Stimulated activated CD8-positive, alpha-beta memory T cell treated with anti-CD3 and anti-CD28 coated beads, Interleukin-4, amount 100 ng/mL, for 48 hours (primary cell): ENCODE measurements around the gene SYNE4.

ENCODE experiments used
- DNase-seq: peaks from one replicate; pipeline ENCODE4 v3.0.0-alpha.2; 2020

Gene SYNE4

GRCh38 chr19:36023432-36023831, 14.8 kb upstream of the SYNE4 start:
- no peak for DNase-seq

GRCh38 chr19:36019061-36019670, 10.6 kb upstream of the SYNE4 start:
- DNase-seq = no peak

GRCh38 chr19:36014012-36014924, 5.7 kb upstream of the SYNE4 start, which contains the start of gene ALKBH6:
Gene ALKBH6 (minus strand): TSS chr19:36014213. CDS start chr19:36013397, 816 bp downstream.
- DNase-seq = peak; percentile 100

GRCh38 chr19:36013280-36014011, 4.8 kb upstream of the SYNE4 start:
- no peak for DNase-seq

GRCh38 chr19:36010402-36010801, 1.8 kb upstream of the SYNE4 start:
- DNase-seq = no peak

GRCh38 chr19:36009633-36010379, 1.2 kb upstream of the SYNE4 start:
- no peak for DNase-seq

- DNase-seq = peak; percentile 70
Measured at GRCh38 chr19:36009220-36009619, 607 bp upstream of the SYNE4 start.

- DNase-seq = no peak
Measured at GRCh38 chr19:36006955-36007354, 1.7 kb downstream of the SYNE4 start.

- no peak for DNase-seq
Measured at GRCh38 chr19:36003284-36003683, 5.3 kb downstream of the SYNE4 start.

- no peak for DNase-seq
Measured at GRCh38 chr19:36001605-36002004, 7.0 kb downstream of the SYNE4 start.

- no peak for DNase-seq
Measured at GRCh38 chr19:35996777-35997176, 11.8 kb downstream of the SYNE4 start.

GRCh38 chr19:35995048-35995993, 13.3 kb downstream of the SYNE4 start, which contains the start of gene SDHAF1:
Gene SDHAF1 (plus strand): TSS chr19:35995188. CDS start chr19:35995275, 87 bp downstream.
- peak; percentile 98 for DNase-seq

GRCh38 chr19:35993923-35994598, 14.6 kb downstream of the SYNE4 start:
- no peak for DNase-seq

GRCh38 chr19:35992907-35993765, 15.5 kb downstream of the SYNE4 start:
- DNase-seq = no peak

- no peak for DNase-seq
Measured at GRCh38 chr19:35991731-35992450, 16.7 kb downstream of the SYNE4 start.

GRCh38 chr19:35990771-35991730, 17.6 kb downstream of the SYNE4 start:
- no peak for DNase-seq

- no peak for DNase-seq
Measured at GRCh38 chr19:35990156-35990555, 18.5 kb downstream of the SYNE4 start.

- DNase-seq = no peak
Measured at GRCh38 chr19:35988824-35989223, 19.8 kb downstream of the SYNE4 start.
